ENCODE results near the gene DENND6B.
"Not testable (repeated sequence)": the region's sequence is repeated elsewhere in the genome, so short reads cannot be mapped to it uniquely, and the experiment has no call there.

The DENND6B gene

GRCh38 chr22:50326956-50327710 is at the start of gene DENND6B:
Gene DENND6B, minus strand, starts transcription at chr22:50327012. Its CDS starts 24 bp downstream, at chr22:50326988.
- peak; percentile 48 for DNase-seq (ENCODE audit: low read depth)

- DNase-seq (ENCODE audit: low read depth): no peak
Measured at GRCh38 chr22:50376085-50376651, 49.4 kb upstream of the DENND6B start.

- no peak for DNase-seq (ENCODE audit: low read depth)
Measured at GRCh38 chr22:50371101-50371648, 44.4 kb upstream of the DENND6B start.

- no peak for DNase-seq (ENCODE audit: low read depth)
Measured at GRCh38 chr22:50367778-50368500, 41.1 kb upstream of the DENND6B start.

- not testable (repeated sequence) for DNase-seq (ENCODE audit: low read depth)
Measured at GRCh38 chr22:50363803-50364194, 37.0 kb upstream of the DENND6B start.

- DNase-seq (ENCODE audit: low read depth): no peak
Measured at GRCh38 chr22:50363166-50363802, 36.5 kb upstream of the DENND6B start.

- no peak for DNase-seq (ENCODE audit: low read depth)
Measured at GRCh38 chr22:50361688-50362087, 34.9 kb upstream of the DENND6B start.

- DNase-seq (ENCODE audit: low read depth): no peak
Measured at GRCh38 chr22:50361222-50361621, 34.4 kb upstream of the DENND6B start.

GRCh38 chr22:50360578-50360977 is 33.8 kb upstream of the DENND6B start:
- DNase-seq (ENCODE audit: low read depth): no peak

- DNase-seq (ENCODE audit: low read depth): no peak
Measured at GRCh38 chr22:50357756-50358155, 30.9 kb upstream of the DENND6B start.

GRCh38 chr22:50357222-50357621 is 30.4 kb upstream of the DENND6B start:
- DNase-seq (ENCODE audit: low read depth): no peak

- DNase-seq (ENCODE audit: low read depth): no peak
Measured at GRCh38 chr22:50356186-50356585, 29.4 kb upstream of the DENND6B start.

- DNase-seq (ENCODE audit: low read depth): no peak
Measured at GRCh38 chr22:50348058-50348457, 21.2 kb upstream of the DENND6B start.

GRCh38 chr22:50347157-50347556 is 20.3 kb upstream of the DENND6B start:
- DNase-seq (ENCODE audit: low read depth): no peak

- DNase-seq (ENCODE audit: low read depth): no peak
Measured at GRCh38 chr22:50346470-50346869, 19.7 kb upstream of the DENND6B start.

- no peak for DNase-seq (ENCODE audit: low read depth)
Measured at GRCh38 chr22:50343541-50343935, 16.7 kb upstream of the DENND6B start.

- DNase-seq (ENCODE audit: low read depth): peak; percentile 87
Measured at GRCh38 chr22:50342651-50343540, 16.1 kb upstream of the DENND6B start, which contains the start of gene PPP6R2. Gene PPP6R2, plus strand, starts transcription at chr22:50343327. Its CDS starts 50,582 bp downstream, at chr22:50393909.

- peak; percentile 87 for DNase-seq (ENCODE audit: low read depth)
Measured at GRCh38 chr22:50341977-50342650, 15.3 kb upstream of the DENND6B start.

- no peak for DNase-seq (ENCODE audit: low read depth)
Measured at GRCh38 chr22:50339945-50340879, 13.4 kb upstream of the DENND6B start.
